Measurements from ENCODE around the gene GALNTL6.

GRCh38 chr4:172777729-172778431, 964.7 kb downstream of the GALNTL6 start:
- TF ChIP-seq CTCF (conservative IDR thresholded peaks at IDR 0.05 in 1 of 2, IDR thresholded peaks at IDR 0.05 in 1 of 2; ENCODE audit: low read depth in 1 of 2, low read length in 2 of 2) (no peak), EZH2 (IDR thresholded peaks at IDR 0.05; ENCODE audit: low read length, missing control alignments) (no peak)
